Measurements from ENCODE around the gene ZNF831. TPM values are rescaled to one million over a fixed set of nuclear protein-coding genes. Genes with fewer than 3 reads are reported as not detected.

Gene ZNF831
- total RNA-seq, 4 donors from 2014 or later: 0.05 to 0.07 TPM; not detected in 2

DNA sequence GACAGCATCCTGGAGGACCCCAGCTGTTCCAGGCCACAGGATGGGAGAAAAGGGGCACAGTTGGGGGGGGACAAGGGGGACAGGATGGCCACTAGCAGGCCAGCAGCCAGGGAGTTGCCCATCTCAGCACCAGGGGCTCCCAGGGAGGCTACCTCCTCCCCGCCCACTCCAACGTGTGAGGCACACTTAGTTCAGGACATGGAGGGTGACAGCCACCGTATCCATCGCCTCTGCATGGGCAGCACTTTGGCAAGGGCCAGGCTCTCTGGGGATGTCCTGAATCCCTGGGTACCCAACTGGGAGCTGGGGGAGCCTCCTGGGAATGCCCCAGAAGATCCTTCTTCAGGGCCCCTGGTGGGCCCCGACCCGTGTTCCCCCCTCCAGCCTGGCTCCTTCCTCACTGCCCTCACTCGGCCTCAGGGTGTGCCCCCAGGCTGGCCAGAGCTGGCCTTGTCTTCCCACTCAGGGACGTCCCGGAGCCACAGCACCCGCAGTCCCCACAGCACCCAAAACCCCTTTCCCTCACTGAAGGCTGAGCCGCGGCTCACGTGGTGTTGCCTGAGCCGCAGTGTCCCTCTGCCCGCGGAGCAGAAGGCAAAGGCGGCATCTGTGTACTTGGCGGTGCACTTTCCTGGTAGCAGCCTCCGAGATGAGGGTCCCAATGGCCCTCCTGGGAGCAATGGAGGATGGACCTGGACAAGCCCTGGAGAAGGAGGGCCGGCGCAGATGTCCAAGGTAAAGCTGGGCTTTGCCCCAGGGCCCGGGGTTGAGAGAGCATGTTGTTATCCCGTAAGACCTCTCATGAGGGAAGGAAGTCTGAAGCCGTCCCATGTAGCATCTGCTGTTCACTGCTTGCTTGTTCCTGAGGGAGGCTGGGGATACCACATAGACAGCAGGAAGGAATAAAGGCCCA lies 30.7 kb downstream of the ZNF831 start:
- ATAC-seq (no peak), DNase-seq (no peak)
- Histone ChIP-seq H3K27me3 (peaks cover 0 to 9% (median 0%) of the 10 kb centered on the region in 3 donors), H3K4me1 (no peaks in the 10 kb centered on the region), H3K4me3 (no peak overlapping the region), H3K27ac (no peak overlapping the region), H3K36me3 (no peaks in the 10 kb centered on the region), H3K9me3 (no peaks in the 10 kb centered on the region)
- in situ Hi-C loops (cut with MboI; ENCODE audit: low sequenced_read_pairs in 4 of 4) (no loop called here), intact Hi-C loops (cut with DNase I; ENCODE audit: low total_unique reads) (no loop called here)
- TF ChIP-seq, protein P1, sequence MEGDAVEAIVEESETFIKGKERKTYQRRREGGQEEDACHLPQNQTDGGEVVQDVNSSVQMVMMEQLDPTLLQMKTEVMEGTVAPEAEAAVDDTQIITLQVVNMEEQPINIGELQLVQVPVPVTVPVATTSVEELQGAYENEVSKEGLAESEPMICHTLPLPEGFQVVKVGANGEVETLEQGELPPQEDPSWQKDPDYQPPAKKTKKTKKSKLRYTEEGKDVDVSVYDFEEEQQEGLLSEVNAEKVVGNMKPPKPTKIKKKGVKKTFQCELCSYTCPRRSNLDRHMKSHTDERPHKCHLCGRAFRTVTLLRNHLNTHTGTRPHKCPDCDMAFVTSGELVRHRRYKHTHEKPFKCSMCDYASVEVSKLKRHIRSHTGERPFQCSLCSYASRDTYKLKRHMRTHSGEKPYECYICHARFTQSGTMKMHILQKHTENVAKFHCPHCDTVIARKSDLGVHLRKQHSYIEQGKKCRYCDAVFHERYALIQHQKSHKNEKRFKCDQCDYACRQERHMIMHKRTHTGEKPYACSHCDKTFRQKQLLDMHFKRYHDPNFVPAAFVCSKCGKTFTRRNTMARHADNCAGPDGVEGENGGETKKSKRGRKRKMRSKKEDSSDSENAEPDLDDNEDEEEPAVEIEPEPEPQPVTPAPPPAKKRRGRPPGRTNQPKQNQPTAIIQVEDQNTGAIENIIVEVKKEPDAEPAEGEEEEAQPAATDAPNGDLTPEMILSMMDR (IDR thresholded peaks at IDR 0.05 in 4 of 5, conservative IDR thresholded peaks at IDR 0.05 in 1 of 5): no peak
- no peak for TF ChIP-seq POLR2A (IDR thresholded peaks at IDR 0.05)

DNA sequence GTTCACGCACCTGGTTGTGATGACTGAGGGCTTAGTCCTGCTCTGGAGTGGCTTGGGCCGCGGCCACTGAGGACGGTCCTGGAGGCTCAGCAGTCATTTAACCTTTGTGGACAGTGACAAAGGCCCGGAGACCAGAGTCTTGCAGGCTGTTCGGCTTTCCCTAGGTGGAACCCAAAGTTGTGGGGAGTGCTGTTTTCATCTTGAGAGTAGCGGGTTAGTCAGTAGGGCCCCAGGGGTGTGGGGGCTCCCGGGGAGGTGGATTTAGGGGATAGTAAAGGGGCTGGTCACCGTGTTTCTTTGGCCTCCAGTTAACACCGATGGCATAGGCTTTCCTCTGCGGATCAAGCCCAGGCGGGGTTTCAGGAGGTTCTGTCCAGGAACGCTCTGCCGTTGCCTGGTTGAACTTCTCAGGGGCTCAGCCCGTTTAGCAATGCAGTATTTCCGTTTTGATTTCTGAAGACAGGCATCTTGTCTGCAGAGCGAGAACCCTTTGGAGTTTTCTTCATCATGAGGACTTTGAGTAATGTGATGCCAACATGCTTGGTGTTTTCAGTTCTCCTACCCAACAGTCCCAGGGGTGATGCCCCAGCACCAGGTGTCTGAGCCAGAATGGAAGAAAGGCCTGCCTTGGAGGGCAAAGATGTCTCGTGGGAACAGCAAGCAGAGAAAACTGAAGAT lies 31.8 kb downstream of the ZNF831 start:
- Histone ChIP-seq H3K27ac (no peak overlapping the region), H3K9me3 (no peaks in the 10 kb centered on the region), H3K36me3 (no peaks in the 10 kb centered on the region), H3K4me1 (no peaks in the 10 kb centered on the region), H3K4me3 (no peak overlapping the region), H3K27me3 (peaks cover 0 to 9% (median 0%) of the 10 kb centered on the region in 3 donors)
- in situ Hi-C loops (cut with MboI; ENCODE audit: low sequenced_read_pairs in 4 of 4) (no loop called here), intact Hi-C loops (cut with DNase I; ENCODE audit: low total_unique reads) (no loop called here)
- TF ChIP-seq, protein P1 (IDR thresholded peaks at IDR 0.05 in 4 of 5, conservative IDR thresholded peaks at IDR 0.05 in 1 of 5): no peak
- TF ChIP-seq POLR2A (IDR thresholded peaks at IDR 0.05): no peak
- ATAC-seq (no peak), DNase-seq (no peak)

DNA sequence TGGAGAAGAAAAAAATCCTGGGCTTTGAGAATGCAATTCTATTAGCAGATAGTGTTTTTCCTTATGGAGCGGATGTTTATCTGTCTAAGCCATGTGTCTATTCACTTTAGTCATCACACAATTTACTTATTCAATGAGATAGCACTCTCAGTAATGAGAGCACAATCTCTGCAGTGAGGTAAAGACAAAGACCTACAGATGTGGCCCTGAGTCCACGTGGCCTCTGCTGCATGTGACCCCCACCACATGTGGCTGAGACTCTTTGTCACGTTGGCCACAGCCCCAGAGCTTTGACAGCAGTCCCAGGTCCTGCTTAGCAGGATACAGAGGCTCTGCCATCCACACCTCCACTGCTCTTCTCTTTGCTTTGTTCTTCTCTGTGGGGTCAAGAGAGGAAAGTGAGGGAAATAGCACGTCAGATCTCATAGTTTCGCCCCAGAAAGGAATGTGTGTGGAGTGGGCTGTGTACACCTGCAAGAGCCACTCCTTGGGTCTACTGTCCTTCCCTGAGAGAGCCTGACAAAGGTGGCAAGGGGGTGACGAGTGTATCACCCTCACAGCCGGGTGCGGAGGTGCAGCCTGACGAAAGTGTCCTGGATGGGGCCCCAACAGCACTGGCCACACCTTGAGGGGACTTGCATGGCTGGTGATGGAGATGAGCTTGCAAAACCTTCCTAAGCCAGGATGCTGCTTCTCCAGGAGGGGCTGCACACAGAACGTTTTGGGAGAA lies 40.7 kb downstream of the ZNF831 start:
- ATAC-seq (no peak), DNase-seq (no peak)
- Histone ChIP-seq H3K4me3 (no peak overlapping the region), H3K9me3 (no peaks in the 10 kb centered on the region), H3K27me3 (no peaks in the 10 kb centered on the region), H3K27ac (no peak overlapping the region), H3K4me1 (no peaks in the 10 kb centered on the region), H3K36me3 (no peaks in the 10 kb centered on the region)
- intact Hi-C loops (cut with DNase I; ENCODE audit: low total_unique reads): no loop called here
- in situ Hi-C loops (cut with MboI; ENCODE audit: low sequenced_read_pairs in 4 of 4): no loop called here
- TF ChIP-seq, protein P1 (IDR thresholded peaks at IDR 0.05 in 4 of 5, conservative IDR thresholded peaks at IDR 0.05 in 1 of 5): no peak
- no peak for TF ChIP-seq POLR2A (IDR thresholded peaks at IDR 0.05)

GRCh38 chr20:59205044-59205443 lies 41.4 kb downstream of the ZNF831 start:
- Histone ChIP-seq H3K9me3 (no peaks in the 10 kb centered on the region), H3K27ac (no peak overlapping the region), H3K27me3 (no peaks in the 10 kb centered on the region), H3K36me3 (no peaks in the 10 kb centered on the region), H3K4me3 (no peak overlapping the region), H3K4me1 (no peaks in the 10 kb centered on the region)
- DNase-seq (no peak), ATAC-seq (no peak)
- in situ Hi-C loops (cut with MboI; ENCODE audit: low sequenced_read_pairs in 4 of 4): loop anchor here in 1 of 4 donors (5.0 kb wide), 1 partner anchor 118 kb away; no protein-coding TSS in a partner anchor
- TF ChIP-seq, protein P1 (IDR thresholded peaks at IDR 0.05 in 4 of 5, conservative IDR thresholded peaks at IDR 0.05 in 1 of 5): no peak
- no peak for TF ChIP-seq POLR2A (IDR thresholded peaks at IDR 0.05)
- intact Hi-C loops (cut with DNase I; ENCODE audit: low total_unique reads): loop anchor here (5.0 kb wide), 1 partner anchor 118 kb away; no protein-coding TSS in a partner anchor
